Upper lobe of left lung (tissue), 6 donors: ENCODE results near the gene SEMA4D. TPM values are rescaled to one million over a fixed set of nuclear protein-coding genes. Genes with fewer than 3 reads are reported as not detected.

ENCODE experiments used
- ATAC-seq, 2 donors: fragments of 200-7000 bp; cut with Tn5 transposase; one replicate each; pipeline ENCODE4 v1.9.1; 2022; ENCODE audit warnings: mild to moderate bottlenecking in 2 of 2, moderate library complexity in 2 of 2; ENCODE audit not compliant: low FRiP score in 2 of 2
- DNase-seq, 2 donors: peaks; one replicate each; pipeline ENCODE4 v3.0.0-alpha.2; 2019 to 2020
- H3K27ac ChIP-seq, 4 donors: fragments of 200-600 bp; sonication (generic); one replicate each; pipeline ENCODE4 v1.5.1; 2016 to 2019
- H3K27me3 ChIP-seq, 4 donors: fragments of 200-600 bp; sonication (generic); one replicate each; pipeline ENCODE4 v1.5.1; 2017 to 2019
- H3K36me3 ChIP-seq, 4 donors: fragments of 200-600 bp; sonication (generic); one replicate each; pipeline ENCODE4 v1.5.1; 2016 to 2019
- H3K4me1 ChIP-seq, 4 donors: fragments of 200-600 bp; sonication (generic); one replicate each; pipeline ENCODE4 v1.5.1; 2018 to 2019
- H3K4me3 ChIP-seq, 4 donors: fragments of 200-600 bp; sonication (generic); one replicate each; pipeline ENCODE4 v1.5.1; 2017 to 2019; ENCODE audit warnings: mild to moderate bottlenecking in 2 of 4, moderate library complexity in 1 of 4
- H3K9me3 ChIP-seq, 4 donors: fragments of 200-600 bp; sonication (generic); one replicate each; pipeline ENCODE4 v1.5.1; 2018 to 2019
- CTCF ChIP-seq, 6 experiments: fragments of 450-650 bp in 4 of 6; fragments of 200-600 bp in 2 of 6; sonication (generic) in 2 of 6; IDR thresholded peaks; one replicate each; pipeline ENCODE4 v1.5.1; 2016 to 2019; ENCODE audit warnings: antibody characterized with exemption in 6 of 6
- EP300 ChIP-seq, 4 donors: sonication (generic); formaldehyde crosslinking; IDR thresholded peaks; one replicate each; pipeline ENCODE4 v1.5.1; 2017; ENCODE audit warnings: antibody characterized with exemption in 4 of 4, control low read depth in 2 of 4
- POLR2A ChIP-seq, 4 donors: fragments of 450-650 bp; IDR thresholded peaks; one replicate each; pipeline ENCODE4 v1.5.1; 2016 to 2017; ENCODE audit warnings: antibody characterized with exemption in 4 of 4, mild to moderate bottlenecking in 2 of 4
- POLR2AphosphoS5 ChIP-seq, 2 donors: sonication (generic); formaldehyde crosslinking; IDR thresholded peaks; one replicate each; pipeline ENCODE4 v1.5.1; 2017; ENCODE audit warnings: antibody characterized with exemption in 2 of 2
- WGBS, 2 donors: methylation state at CpG; one replicate each; pipeline ENCODE4 v1.1.5; 2017 to 2018; 5-methylcytosine and 5-hydroxymethylcytosine counted together
- total RNA-seq, 6 donors: library from RNA; depleted of rRNA in 4 of 6; stranded (reverse); fragments of >200 nt in 4 of 6; gene quantifications; one replicate each; pipeline versions ENCODE4 v1.1.0 to v1.2.1, GENCODE V29; 2016 to 2021
- donor health status: DM: no; HTN: no; CAD: no; lungs with moderate emphysema.
- donor health status: DM: no; HTN: yes; CAD: no; lungs with severe emphysema.

SEMA4D gene
- total RNA-seq, 6 donors from 2014 or later, result 24.6 to 61.3 (median 41.8) TPM

- Histone ChIP-seq H3K27ac (no peak overlapping the region), H3K36me3 (peaks cover 0 to 54% (median 27%) of the 10 kb centered on the region in 4 donors), H3K27me3 (no peaks in the 10 kb centered on the region), H3K4me1 (peaks cover 7 to 20% (median 11%) of the 10 kb centered on the region in 4 donors), H3K9me3 (no peaks in the 10 kb centered on the region), H3K4me3 (no peak overlapping the region)
- 94 to 95% methylated on average over 14 to 15 of the region's 15 CpGs for WGBS, 2 donors
- ATAC-seq (no peak), DNase-seq (peak in 1 of 2 donors; percentile 66)
- no peak for TF ChIP-seq POLR2AphosphoS5 (IDR thresholded peaks at IDR 0.05)
- no peak for TF ChIP-seq CTCF (IDR thresholded peaks at IDR 0.05)
- no peak for TF ChIP-seq POLR2A (IDR thresholded peaks at IDR 0.05)
- no peak for TF ChIP-seq EP300 (IDR thresholded peaks at IDR 0.05)
Observed at GRCh38 chr9:89384783-89385182, 113.1 kb downstream of the SEMA4D start.

GRCh38 chr9:89383721-89384300, 114.1 kb downstream of the SEMA4D start:
- Histone ChIP-seq H3K27ac (no peak overlapping the region), H3K27me3 (no peaks in the 10 kb centered on the region), H3K4me1 (peaks cover 7 to 20% (median 11%) of the 10 kb centered on the region in 4 donors), H3K36me3 (peaks cover 0 to 50% (median 25%) of the 10 kb centered on the region in 4 donors), H3K9me3 (no peaks in the 10 kb centered on the region), H3K4me3 (no peak overlapping the region)
- DNase-seq (peak in 1 of 2 donors; percentile 31), ATAC-seq (no peak)
- 92 to 94% methylated on average over 13 to 19 of the region's 19 CpGs for WGBS, 2 donors
- TF ChIP-seq EP300 (IDR thresholded peaks at IDR 0.05) (no peak), POLR2AphosphoS5 (IDR thresholded peaks at IDR 0.05) (no peak), CTCF (IDR thresholded peaks at IDR 0.05) (no peak), POLR2A (IDR thresholded peaks at IDR 0.05) (no peak)

- no peaks in the 10 kb centered on the region for H3K9me3 ChIP-seq
- WGBS, 2 donors, result 87 to 88% methylated on average over 16 of the region's 16 CpGs
- H3K4me1 ChIP-seq, result peaks cover 7 to 14% (median 8%) of the 10 kb centered on the region in 4 donors
- no peak for ATAC-seq
- no peak overlapping the region for H3K4me3 ChIP-seq
- TF ChIP-seq POLR2A (IDR thresholded peaks at IDR 0.05), result no peak
- no peak for TF ChIP-seq CTCF (IDR thresholded peaks at IDR 0.05)
- no peak for TF ChIP-seq POLR2AphosphoS5 (IDR thresholded peaks at IDR 0.05)
- TF ChIP-seq EP300 (IDR thresholded peaks at IDR 0.05), result no peak
- H3K36me3 ChIP-seq, result peaks cover 1 to 49% (median 28%) of the 10 kb centered on the region in 4 donors
- no peak for DNase-seq
- H3K27ac ChIP-seq, result no peak overlapping the region
- no peaks in the 10 kb centered on the region for H3K27me3 ChIP-seq
Observed at GRCh38 chr9:89383030-89383720, 114.7 kb downstream of the SEMA4D start.

- no peaks in the 10 kb centered on the region for H3K9me3 ChIP-seq
- H3K27ac ChIP-seq, result no peak overlapping the region
- H3K4me3 ChIP-seq, result no peak overlapping the region
- ATAC-seq (no peak), DNase-seq (peak in 1 of 2 donors; percentile 65)
- H3K4me1 ChIP-seq, result peaks cover under 1 to 7% (median 4%) of the 10 kb centered on the region in 4 donors
- H3K27me3 ChIP-seq, result no peaks in the 10 kb centered on the region
- no peak for TF ChIP-seq POLR2A (IDR thresholded peaks at IDR 0.05)
- WGBS, 2 donors, result 82 to 91% methylated on average over 23 to 27 of the region's 27 CpGs
- peaks cover 2 to 50% (median 30%) of the 10 kb centered on the region in 4 donors for H3K36me3 ChIP-seq
Observed at GRCh38 chr9:89382026-89382986, 115.6 kb downstream of the SEMA4D start.

- H3K27ac ChIP-seq, result no peak overlapping the region
- DNase-seq, result no peak
- H3K36me3 ChIP-seq, result peaks cover 2 to 42% (median 22%) of the 10 kb centered on the region in 4 donors
Observed at GRCh38 chr9:89381308-89381609, 116.7 kb downstream of the SEMA4D start.

More at GRCh38 chr9:89381308-89381609, 116.7 kb downstream of the SEMA4D start:
- ATAC-seq, result no peak
- TF ChIP-seq CTCF (IDR thresholded peaks at IDR 0.05) (no peak), EP300 (IDR thresholded peaks at IDR 0.05) (no peak), POLR2A (IDR thresholded peaks at IDR 0.05) (no peak), POLR2AphosphoS5 (IDR thresholded peaks at IDR 0.05) (no peak)
- Histone ChIP-seq H3K4me1 (peaks cover 0 to 7% (median 3%) of the 10 kb centered on the region in 4 donors), H3K9me3 (no peaks in the 10 kb centered on the region), H3K4me3 (no peak overlapping the region), H3K27me3 (no peaks in the 10 kb centered on the region)
- 93 to 96% methylated on average over 3 to 4 of the region's 4 CpGs for WGBS, 2 donors
